Fibroblast of skin of scalp (primary cell): Measurements from ENCODE around the gene FBXL22.

Experiments
- DNase-seq: peaks from one replicate; pipeline ENCODE4 v3.0.0-alpha.2; 2013

The FBXL22 gene

GRCh38 chr15:63593705-63594671 is 3.2 kb upstream of the FBXL22 start:
- no peak for DNase-seq

- DNase-seq, result no peak
These were observed 2.1 kb upstream of the FBXL22 start for GRCh38 chr15:63595065-63595464.

GRCh38 chr15:63595688-63596087 is 1.5 kb upstream of the FBXL22 start:
- DNase-seq, result no peak

- DNase-seq, result peak; percentile 56
These were observed 530 bp upstream of the FBXL22 start for GRCh38 chr15:63596676-63597037.

- no peak for DNase-seq
These were observed 634 bp downstream of the FBXL22 start for GRCh38 chr15:63597821-63598220.

- DNase-seq, result peak; percentile 25
These were observed 1.6 kb downstream of the FBXL22 start for GRCh38 chr15:63598473-63599400.

DNA sequence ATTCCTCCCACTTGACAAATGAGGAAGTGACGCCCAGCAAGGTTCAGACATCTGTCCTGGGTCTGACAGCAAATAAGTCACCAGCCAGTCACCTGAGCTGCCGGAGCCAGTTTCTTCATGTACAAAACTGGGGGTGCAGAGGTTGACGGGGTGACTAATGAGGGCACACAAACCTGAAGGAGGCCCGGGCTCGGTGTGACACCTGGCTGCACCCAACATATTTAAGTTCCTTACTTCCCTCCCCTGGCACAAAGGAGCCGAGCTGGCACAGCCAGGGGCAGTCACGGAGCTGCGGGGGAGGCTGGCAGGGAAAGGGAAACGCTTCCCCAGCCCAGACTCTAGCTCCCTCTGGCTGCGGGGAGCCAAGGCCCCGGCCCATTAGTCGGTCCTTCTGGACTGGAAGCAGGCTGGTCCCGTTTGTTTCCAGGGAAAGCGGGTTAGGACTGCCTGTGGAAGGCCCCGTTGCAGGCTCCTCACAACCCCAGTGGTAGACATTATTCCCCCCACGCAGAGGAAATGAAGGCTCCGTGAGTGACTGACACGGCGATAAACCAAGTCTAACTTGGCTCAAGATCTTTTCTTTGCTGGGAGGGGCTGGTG is 2.3 kb downstream of the FBXL22 start:
- peak; percentile 28 for DNase-seq

GRCh38 chr15:63600001-63600615 is 2.9 kb downstream of the FBXL22 start:
- peak; percentile 9 for DNase-seq

GRCh38 chr15:63600616-63601025 is 3.4 kb downstream of the FBXL22 start:
- peak; percentile 94 for DNase-seq

DNA sequence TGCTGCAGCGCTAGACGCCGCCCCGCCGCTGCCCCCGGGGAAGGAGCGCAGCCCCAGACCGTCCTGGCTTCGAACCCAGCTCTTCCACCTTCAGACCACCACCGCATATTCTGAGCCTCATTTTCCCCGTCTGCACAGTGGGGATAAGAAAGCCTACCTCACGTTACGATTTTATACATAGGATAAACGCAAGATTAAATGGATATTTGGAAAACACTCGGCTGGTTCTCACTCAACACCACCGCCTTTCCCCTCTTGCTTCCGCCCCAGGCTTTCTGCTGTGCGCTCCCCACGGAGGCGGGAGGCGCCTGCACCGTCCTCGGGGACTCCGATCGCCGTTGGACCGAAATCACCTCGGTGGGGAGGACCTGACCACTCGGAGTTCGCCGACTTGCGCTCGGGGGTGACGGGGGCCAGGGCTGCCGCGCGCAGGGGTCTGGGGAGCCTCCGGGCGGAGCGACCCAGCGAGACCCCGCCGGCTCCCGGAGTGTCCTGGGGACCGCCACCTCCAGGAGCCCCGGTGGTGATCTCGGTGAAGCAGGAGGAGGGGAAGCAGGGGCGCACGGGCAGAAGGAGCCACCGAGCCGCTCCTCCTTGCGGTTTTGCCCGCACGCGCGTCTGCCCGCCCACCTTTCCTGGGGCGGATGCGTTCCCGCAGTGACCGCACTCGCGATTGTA is 4.0 kb downstream of the FBXL22 start:
- peak; percentile 14 for DNase-seq

DNA sequence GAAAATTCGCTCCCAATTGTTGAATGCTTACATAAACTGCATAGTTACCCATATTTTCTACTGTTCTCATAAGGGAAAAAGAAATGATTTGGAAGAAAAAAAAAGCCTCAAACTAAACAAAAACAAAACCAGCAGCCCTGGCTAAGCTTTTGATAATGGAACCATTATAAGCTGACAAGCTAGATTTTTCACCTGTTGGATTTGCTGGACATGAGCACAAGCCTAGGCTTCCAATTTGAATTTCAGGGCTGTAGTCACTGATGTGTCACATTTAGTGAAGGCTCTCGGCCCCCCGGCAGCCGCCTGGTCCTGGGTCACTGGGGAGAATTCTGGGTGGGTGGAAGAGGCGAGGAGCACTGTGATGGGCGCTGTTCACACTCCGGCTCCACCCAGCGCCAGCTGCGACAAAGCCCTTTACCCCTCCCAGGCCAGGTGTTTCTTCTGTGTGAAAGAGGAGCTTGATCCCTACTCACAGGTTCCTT is 4.6 kb downstream of the FBXL22 start:
- no peak for DNase-seq

DNA sequence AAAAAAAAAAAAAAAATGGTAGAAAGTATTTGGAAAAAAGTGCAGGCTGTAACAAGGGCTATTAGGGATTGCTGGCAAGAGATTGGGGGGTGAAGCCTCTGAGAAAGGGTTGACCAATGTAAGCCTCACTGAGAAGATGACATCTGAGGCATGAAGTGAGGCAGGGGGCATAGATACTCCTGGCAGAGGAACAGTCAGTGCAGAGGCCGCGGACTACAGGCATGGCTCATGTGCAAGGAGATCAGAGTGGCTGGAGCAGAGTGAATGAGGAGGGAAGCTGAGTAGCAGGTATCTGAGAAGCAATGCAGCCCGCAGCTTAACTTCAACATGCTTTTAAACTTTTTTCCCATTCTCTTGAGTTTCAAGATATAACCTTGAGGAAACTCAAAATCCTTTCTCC is 5.4 kb downstream of the FBXL22 start:
- DNase-seq, result no peak

DNA sequence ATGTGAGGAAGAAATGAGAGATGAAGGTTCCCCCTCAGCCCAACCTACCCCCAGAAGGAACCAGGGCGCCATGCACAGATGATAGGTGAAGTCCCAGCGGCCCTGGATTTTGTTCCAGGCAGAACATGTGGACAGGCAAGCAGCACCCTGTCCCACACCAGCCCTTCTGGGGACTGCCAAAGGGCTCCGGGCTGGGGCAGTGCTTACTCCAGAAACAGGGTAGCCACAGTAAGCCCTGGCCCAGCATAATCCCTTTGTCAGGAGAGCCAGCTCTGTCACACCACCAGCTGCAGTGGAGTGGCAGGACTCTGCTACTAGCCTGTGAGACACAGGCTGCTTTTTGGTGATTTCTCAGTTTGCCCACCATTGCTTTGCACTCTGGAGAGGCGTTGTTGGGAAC is 6.3 kb downstream of the FBXL22 start:
- DNase-seq, result no peak

DNA sequence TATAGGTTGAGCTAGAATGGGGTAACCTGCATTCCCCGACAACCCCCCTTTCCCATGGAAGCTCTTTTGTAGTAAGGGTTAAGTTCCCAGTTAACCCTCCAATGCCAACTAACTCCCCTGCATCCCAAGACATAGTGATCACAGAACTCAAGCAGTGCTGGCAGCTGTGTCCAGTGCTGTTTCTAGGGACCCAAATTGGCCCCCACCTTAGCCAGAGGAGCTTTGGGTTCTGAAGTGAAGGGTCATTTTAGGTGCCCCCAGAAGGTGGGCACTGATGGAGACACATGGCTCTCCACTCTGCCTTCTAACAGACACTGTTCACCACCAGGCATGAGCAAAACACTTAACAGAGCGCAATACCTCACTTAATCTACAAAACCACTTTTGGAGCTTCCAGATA is 7.1 kb downstream of the FBXL22 start:
- no peak for DNase-seq

DNA sequence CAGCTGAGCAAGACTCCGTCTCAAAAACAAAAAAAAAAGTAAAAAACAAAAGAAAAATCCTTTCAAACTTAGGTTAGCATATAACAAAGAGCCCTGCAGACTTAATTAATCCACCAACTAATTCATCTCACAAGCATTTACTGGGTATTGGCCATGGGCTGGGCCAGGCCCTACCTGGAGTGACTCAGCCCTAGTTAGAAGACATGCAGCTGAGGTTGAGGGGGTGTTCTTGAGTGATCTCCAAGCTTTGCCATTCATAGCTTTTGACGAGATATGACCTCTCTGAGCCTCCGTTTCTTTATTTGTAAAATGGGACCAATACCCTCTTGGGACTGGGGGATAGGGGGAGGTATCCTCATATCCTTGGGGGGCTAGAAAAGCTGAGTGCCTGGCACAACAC is 7.8 kb downstream of the FBXL22 start:
- DNase-seq, result no peak

- no peak for DNase-seq
These were observed 8.6 kb downstream of the FBXL22 start for GRCh38 chr15:63605816-63606215.

DNA sequence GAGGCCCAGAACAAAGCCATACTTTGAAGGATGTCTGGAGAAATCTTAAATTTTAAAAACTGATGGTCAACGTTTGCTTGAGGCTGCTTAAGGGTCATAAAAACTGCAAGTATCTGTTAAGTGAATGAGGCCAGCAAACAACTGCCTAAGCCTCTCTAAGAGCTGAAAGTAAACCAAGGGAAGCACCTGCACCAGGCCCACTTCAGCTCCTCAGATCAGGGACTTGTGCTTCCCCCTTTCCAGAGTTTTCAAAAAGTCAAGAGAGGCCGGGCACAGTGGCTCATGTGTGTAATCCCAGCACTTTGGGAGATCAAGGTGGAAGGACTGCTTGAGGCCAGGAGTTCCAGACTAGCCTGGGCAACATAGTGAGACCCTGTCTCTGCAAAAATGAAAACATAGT is 9.1 kb downstream of the FBXL22 start:
- DNase-seq, result no peak

DNA sequence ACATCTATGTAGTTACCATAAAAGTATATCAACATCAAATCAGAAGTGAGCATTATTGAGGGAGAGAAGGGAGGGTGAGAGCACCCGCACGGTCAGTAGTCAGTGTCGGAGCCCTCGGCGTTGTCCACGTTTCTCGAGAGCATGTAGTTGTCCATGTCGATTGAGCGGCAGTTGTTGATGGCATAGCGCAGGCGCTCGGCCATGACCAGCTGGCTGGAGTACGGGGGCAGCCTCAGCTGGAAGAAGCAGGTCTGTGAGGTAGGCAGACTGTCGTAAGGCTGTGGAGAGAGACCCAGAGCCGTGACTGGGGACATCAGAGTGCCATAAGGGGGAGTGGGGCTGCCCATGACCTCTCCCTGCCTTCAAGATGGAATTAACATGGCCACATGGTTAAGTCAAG is 11.8 kb downstream of the FBXL22 start:
- no peak for DNase-seq

DNA sequence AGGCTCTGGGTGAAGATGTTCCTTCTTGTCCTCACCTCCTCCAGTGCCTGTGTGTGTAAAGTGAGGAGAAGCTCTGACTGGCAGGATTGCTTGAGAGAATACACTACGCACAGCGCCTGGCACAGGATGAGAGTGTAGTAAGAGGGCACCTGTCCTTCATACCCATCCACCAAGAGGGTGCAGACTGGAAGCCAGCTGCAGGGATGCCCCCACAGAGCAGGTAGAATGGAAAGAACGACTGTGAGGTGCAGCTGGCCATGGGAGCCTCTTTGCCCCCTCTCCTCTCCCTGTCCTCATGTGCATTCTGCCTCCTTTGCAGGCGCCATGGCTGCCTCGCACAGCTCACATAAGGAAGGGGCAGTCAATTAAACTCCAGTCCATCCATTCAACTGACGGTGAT is 12.3 kb downstream of the FBXL22 start:
- no peak for DNase-seq

DNA sequence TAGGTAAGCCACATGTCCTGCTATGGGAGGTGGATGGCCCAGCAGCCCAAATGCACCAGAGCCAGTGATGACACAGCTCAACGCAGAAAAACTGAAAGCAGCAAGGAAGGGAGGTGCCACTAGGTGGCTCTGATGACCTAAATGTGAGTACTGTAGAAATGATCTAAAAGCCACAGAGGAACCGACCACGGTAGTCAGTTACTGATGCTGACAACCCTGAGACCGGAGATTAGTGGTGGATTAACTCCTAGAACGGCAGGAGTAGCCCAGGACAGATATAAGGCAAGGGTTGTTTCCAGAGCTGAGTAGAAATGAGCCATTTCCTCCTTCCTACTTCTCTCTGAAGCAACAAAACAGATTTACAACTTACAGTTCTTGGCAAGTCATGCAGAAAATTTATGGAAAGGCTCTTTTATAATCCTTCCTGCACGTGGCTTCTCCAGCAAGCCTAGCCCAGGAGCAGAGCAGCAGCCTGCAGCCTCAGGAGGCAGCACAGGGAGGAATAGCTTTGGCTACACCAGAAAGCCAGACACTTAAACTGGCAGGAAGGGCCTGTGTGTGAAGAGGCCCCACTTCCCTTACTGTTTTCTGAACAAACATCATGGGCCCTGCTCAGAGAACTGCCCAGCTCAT is 13.1 kb downstream of the FBXL22 start:
- DNase-seq, result peak; percentile 77

DNA sequence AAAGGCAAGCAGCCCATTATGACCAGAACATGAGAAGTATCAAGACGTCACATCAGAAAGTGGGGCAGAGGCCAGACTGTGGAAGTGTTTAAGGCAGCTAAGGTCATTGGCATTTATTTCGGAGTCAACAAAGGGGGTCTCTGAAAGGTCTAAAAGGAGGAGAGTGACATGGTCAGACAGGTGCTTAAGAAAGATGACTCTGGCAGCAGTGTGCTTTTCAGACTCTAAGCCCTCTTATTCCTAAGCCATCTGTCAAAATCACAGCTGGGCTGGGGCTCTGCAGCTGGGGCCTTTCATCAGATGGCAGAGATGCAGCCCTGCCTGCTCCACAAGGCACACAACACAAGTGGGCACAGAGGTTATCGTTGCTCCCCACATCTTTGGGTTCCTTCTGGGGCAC is 14.0 kb downstream of the FBXL22 start:
- DNase-seq, result no peak
